Measurements from ENCODE around the gene PIP4K2C.
"Not testable (repeated sequence)": the region's sequence is repeated elsewhere in the genome, so short reads cannot be mapped to it uniquely, and the experiment has no call there.

PIP4K2C gene

DNA sequence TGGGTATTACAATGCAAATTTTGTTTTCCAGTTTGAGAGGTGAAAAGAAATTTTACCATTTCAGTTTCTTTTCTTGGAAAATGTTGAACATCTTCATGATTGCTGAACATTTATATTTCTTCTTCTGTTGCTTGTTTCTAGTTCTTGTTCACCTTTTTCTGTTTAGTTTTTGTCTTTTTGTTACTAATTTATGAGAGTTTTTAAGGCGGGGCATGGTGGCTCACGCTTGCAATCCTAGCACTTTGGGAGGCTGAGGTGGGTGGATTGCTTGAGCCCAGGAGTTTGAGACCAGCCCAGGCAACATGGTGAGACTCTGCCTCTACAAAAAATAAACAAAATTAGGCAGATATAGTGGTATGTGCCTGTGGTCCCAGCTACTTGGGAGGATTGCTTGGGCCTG lies 30.5 kb upstream of the PIP4K2C start:
- no peak for DNase-seq

DNA sequence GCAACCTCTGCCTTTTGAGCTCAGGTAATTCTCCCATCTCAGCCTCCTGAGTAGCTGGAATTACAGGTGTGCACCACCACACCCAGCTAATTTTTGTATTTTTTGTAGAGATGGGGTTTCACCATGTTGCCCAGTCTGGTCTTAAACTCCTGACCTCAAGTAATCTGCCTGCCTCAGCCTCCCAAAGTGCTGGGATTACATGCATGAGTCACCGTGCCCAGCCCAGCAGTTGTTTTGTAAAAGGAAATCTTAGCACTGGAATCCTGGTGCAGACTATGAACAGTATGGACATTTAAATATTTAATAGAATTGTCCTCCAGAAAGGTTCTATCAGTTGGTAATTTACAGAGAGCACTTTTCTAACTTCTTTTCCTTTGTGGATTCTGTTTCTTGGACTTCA lies 29.9 kb upstream of the PIP4K2C start:
- DNase-seq: not testable (repeated sequence)

DNA sequence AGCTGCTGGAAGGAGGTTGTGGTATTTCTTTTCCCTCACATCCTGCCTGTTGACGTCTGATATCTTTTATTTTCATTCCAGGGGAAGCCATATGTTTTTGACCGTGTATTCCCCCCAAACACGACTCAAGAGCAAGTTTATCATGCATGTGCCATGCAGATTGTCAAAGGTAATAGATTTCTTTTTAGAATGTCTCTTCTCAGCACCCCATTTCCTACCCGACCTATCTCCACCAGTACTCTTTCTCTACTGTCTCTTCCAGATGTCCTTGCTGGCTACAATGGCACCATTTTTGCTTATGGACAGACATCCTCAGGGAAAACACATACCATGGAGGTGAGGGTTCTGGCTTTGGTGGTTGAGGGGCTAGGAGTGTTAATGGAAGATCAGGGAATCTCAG lies 27.6 kb upstream of the PIP4K2C start:
- DNase-seq: no peak

DNA sequence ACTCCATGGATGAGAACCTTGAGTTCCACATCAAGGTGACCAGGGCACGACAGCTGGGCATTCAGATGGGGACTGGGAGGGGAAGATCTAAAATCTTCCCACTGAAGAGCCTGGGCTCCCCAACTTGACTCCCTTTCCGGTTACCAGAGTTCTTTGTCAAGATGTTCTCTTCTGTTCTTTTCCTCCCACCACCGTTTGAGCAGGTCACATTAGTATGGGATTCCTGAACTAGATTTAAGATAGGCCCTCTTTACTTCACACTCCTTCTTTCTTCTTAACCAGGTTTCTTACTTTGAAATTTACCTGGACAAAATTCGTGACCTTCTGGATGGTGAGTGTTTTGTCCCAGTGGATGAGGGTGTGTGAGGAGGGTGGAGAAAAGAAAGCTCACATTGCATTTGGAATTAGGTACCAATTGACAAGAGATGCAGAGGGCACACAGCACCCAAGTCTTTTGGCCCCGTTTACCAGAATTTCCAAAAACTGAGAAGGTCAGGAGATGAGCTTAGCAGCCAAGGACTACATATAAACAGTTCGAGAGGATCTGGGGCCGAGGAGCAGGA lies 26.7 kb upstream of the PIP4K2C start:
- no peak for DNase-seq

DNA sequence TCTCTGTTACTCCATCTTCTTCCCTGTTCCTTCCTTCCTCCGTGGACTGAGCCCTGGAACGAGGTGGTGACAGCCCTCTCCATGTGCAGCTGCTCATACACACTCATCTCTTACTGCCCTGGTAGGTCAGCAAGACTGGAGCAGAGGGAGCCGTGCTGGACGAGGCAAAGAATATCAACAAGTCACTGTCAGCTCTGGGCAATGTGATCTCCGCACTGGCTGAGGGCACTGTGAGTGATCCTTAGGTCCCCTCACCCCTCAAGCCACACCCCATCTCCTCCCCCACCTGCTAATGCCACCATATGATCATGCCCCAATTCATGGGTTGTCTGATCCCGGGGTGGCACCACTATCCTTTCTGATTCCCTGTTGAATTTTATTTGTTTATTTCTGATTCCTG lies 22.2 kb upstream of the PIP4K2C start:
- no peak for DNase-seq

- DNase-seq: no peak
These were observed 21.1 kb upstream of the PIP4K2C start for GRCh38 chr12:57569858-57570257.

DNA sequence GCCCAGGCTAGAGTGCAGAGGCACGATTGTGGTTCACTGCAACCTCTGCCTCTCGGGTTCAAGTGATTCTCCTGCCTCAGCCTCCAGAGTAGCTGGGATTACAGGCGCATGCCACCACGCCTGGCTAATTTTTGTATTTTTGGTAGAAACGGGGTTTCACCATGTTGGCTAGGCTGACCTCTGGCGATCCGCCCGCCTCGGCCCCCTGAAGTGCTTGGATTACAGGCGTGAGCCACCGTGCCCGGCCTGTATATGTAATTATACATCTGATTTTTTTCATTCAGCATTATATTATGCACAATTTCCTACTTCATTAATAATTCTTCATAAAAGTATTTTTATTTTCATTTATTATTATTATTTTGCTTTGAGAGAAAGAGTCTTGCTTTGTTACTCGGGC lies 20.6 kb upstream of the PIP4K2C start:
- DNase-seq: not testable (repeated sequence)

DNA sequence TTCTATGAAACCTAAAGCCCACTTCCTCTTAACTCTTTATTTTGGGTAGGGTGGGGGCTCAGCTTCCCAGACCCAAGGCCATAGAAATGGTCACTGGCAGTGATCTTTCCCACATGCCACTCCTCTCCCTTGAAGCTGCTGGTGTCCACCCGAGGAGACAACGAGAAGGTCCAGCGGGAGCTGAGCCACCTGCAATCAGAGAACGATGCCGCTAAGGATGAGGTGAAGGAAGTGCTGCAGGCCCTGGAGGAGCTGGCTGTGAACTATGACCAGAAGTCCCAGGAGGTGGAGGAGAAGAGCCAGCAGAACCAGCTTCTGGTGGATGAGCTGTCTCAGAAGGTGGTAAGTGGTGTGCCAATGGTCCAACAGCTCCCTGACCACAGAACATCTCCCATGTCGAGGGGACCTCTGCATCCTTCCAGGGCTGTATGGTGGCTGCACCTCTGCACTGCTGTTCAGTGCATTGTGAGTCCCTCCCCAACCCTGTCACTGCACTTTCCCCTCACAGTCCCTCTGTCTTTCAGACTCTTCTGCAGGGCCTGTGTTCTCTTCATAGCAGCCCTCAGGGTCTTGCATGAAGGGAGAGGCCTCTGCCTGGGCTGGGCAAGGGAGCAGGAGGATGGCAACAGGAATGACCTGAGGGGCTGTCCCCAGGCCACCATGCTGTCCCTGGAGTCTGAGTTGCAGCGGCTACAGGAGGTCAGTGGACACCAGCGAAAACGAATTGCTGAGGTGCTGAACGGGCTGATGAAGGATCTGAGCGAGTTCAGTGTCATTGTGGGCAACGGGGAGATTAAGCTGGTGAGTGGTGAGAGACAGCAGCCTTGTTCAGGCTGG lies 18.8 kb upstream of the PIP4K2C start:
- no peak for DNase-seq

DNA sequence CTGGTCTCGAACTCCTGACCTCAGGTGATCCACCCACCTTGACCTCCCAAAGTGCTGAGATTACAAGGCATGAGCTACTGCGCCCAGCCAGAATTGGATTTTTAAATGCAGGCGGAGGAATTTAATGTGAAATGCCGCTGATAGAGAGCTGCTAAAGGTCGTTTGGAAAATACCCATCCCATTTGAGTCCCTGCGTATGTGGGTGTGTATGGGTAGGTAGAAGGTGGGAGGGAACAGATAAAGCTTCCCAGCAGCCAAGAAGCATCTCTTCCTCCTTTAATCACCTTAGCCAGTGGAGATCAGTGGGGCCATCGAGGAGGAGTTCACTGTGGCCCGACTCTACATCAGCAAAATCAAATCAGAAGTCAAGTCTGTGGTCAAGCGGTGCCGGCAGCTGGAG lies 16.2 kb upstream of the PIP4K2C start:
- no peak for DNase-seq

GRCh38 chr12:57575771-57576612 lies 15.0 kb upstream of the PIP4K2C start:
- DNase-seq: no peak

- DNase-seq: no peak
These were observed 14.3 kb upstream of the PIP4K2C start for GRCh38 chr12:57576613-57577160.

GRCh38 chr12:57577981-57578758 lies 12.8 kb upstream of the PIP4K2C start:
- DNase-seq: no peak

- no peak for DNase-seq
These were observed 12.0 kb upstream of the PIP4K2C start for GRCh38 chr12:57579011-57579410.

GRCh38 chr12:57579677-57580465 lies 11.1 kb upstream of the PIP4K2C start:
- DNase-seq: no peak

DNA sequence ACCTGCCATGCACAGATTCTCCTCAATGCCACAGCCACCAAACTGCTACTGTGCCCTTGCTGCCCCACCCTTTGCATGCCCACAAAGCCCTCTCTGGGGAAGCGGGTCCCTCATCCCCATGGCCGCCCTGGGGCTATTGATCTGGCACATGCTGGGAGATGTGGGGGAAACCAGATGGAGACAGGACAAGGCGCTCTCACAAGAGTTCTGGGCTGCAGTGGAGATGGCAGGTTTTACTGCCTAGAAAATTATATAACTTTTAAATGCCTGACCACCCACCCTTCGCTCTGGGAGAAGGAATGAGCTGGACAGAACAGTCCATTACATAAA lies 10.6 kb upstream of the PIP4K2C start:
- DNase-seq: no peak

DNA sequence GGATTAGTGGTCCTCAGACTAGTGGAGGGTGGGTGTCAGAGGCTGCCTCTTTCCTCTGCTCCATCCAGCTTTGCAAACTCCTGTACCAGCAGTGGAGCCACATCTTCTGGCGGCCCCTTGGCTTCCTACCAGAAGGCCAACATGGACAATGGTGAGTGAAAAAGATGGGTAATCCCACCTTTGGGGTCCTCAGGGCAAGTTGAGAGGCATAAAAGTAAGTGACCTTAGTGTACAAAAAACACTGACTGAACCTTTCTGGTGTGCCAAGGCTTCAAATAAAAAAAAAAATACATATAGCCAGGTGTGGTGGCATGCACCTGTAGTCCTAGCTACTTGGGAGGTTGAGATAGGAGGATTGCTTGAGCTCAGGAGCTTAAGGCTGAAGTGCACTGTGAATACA lies 9.2 kb upstream of the PIP4K2C start:
- DNase-seq: no peak

- DNase-seq: no peak
These were observed 8.6 kb upstream of the PIP4K2C start for GRCh38 chr12:57582440-57582839.

- DNase-seq: peak; percentile 30 to 89
These were observed 7.8 kb upstream of the PIP4K2C start for GRCh38 chr12:57583008-57583831.

GRCh38 chr12:57584050-57584449 lies 6.9 kb upstream of the PIP4K2C start:
- DNase-seq: no peak

DNA sequence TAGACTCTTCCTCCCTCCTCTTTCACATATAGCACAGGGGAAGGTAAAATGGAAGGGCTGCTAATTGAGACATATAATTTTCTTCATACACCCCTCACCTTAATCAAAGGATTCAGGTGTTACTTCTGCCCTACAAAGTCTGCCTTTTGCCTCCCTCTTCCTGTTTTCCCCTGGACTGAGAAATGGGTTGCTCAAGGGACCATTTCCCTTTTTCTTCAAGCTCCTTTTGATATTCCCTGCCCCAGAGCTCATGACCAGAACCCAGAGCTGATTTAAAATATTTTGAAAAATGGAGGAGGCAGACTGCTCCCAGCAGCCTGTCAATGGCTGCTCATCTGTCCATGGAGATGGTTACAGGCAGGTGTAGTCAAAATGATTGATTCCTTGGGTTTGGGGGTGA lies 6.3 kb upstream of the PIP4K2C start:
- no peak for DNase-seq

GRCh38 chr12:57585156-57585555 lies 5.8 kb upstream of the PIP4K2C start:
- no peak for DNase-seq
